ENCODE measurements around the gene PTPRK. TPM values are rescaled to one million over a fixed set of nuclear protein-coding genes. Genes with fewer than 3 reads are reported as not detected.

Gene PTPRK
- total RNA-seq, 4 donors from 2014 or later: 20.0 to 64.2 (median 36.6) TPM

DNA sequence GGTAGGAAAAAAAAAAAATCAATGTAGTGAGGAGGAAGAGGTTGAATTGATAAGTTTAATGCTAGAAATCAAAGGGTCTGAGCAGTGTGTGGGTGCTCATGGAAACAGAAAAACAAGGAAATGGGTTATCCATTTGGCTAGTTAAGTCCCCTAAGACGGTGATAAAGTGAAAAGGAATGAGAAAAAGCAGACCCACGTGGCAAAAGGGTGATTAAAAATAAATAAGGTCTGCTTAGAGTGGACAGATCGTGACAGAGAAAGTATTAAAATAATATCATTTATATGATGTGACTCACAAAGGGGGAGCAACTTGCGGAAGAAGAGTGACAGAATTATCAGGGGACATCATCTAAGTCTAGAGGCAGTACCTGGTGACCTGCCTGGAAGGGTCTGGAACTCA lies 367.8 kb downstream of the PTPRK start:
- Histone ChIP-seq H3K36me3 (no peaks in the 10 kb centered on the region), H3K4me1 (no peaks in the 10 kb centered on the region), H3K27me3 (no peaks in the 10 kb centered on the region), H3K27ac (no peak overlapping the region), H3K4me3 (no peak overlapping the region), H3K9me3 (no peaks in the 10 kb centered on the region)
- intact Hi-C loops (cut with DNase I; ENCODE audit: low total_unique reads): no loop called here
- DNase-seq: no peak
- TF ChIP-seq POLR2A (IDR thresholded peaks at IDR 0.05) (no peak), CTCF (IDR thresholded peaks at IDR 0.05) (no peak)

- H3K36me3 ChIP-seq: no peaks in the 10 kb centered on the region
- H3K27ac ChIP-seq: no peak overlapping the region
- H3K9me3 ChIP-seq: no peaks in the 10 kb centered on the region
- no peak for DNase-seq
- no peaks in the 10 kb centered on the region for H3K4me1 ChIP-seq
- TF ChIP-seq POLR2A (IDR thresholded peaks at IDR 0.05): no peak
- TF ChIP-seq CTCF (IDR thresholded peaks at IDR 0.05): no peak
- H3K27me3 ChIP-seq: no peaks in the 10 kb centered on the region
- intact Hi-C loops (cut with DNase I; ENCODE audit: low total_unique reads): no loop called here
- H3K4me3 ChIP-seq: no peak overlapping the region
Observed at GRCh38 chr6:128150376-128150775, 370.0 kb downstream of the PTPRK start.

DNA sequence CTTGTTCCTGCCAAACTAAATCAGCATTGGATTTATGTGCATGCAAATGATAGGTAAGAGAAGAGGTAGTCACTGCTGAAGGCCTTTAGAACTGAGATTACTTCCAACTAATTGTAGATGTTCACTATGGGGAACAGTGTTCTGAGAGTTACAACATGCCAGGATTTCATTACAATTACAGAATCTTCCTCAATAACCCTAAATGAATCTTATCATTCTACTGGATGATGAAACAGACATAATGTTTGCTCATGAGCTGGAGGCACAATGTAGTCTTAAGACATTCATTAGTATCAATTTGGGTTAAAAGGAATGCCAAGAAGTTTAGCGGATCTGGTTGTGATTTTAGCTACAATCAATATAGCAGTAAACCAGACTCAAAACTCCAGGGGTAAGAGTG lies 370.6 kb downstream of the PTPRK start:
- H3K36me3 ChIP-seq: no peaks in the 10 kb centered on the region
- no peak for TF ChIP-seq POLR2A (IDR thresholded peaks at IDR 0.05)
- no peak for TF ChIP-seq CTCF (IDR thresholded peaks at IDR 0.05)
- DNase-seq: no peak
- intact Hi-C loops (cut with DNase I; ENCODE audit: low total_unique reads): no loop called here
- no peaks in the 10 kb centered on the region for H3K27me3 ChIP-seq
- no peaks in the 10 kb centered on the region for H3K4me1 ChIP-seq
- no peaks in the 10 kb centered on the region for H3K9me3 ChIP-seq
- H3K27ac ChIP-seq: no peak overlapping the region
- H3K4me3 ChIP-seq: no peak overlapping the region

DNA sequence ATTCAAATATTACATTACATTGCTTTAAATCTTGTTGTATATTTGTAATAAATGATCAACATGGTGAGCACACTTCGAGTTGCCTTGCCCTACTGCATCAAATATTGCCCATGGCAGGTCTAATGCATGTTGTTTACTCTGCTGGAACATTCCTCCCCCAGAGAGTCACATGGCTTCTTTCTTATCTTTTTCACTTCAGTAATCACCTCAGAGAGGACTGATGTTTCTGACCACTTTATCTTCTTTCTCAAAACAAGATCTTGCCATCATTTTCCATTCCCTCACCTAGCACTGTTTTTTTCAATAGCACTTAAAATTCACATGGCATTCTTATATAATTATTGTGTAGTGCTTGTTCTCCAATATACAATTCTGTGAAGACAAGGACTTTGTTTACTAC lies 376.1 kb downstream of the PTPRK start:
- DNase-seq: no peak
- Histone ChIP-seq H3K36me3 (no peaks in the 10 kb centered on the region), H3K27ac (no peak overlapping the region), H3K4me3 (no peak overlapping the region), H3K9me3 (no peaks in the 10 kb centered on the region), H3K4me1 (no peaks in the 10 kb centered on the region), H3K27me3 (no peaks in the 10 kb centered on the region)
- intact Hi-C loops (cut with DNase I; ENCODE audit: low total_unique reads): no loop called here
- TF ChIP-seq POLR2A (IDR thresholded peaks at IDR 0.05): no peak
- TF ChIP-seq CTCF (IDR thresholded peaks at IDR 0.05): no peak

- no peaks in the 10 kb centered on the region for H3K36me3 ChIP-seq
- no peak overlapping the region for H3K27ac ChIP-seq
- H3K4me1 ChIP-seq: no peaks in the 10 kb centered on the region
- no peak overlapping the region for H3K4me3 ChIP-seq
- TF ChIP-seq CTCF (IDR thresholded peaks at IDR 0.05) (no peak), POLR2A (IDR thresholded peaks at IDR 0.05) (no peak)
- H3K27me3 ChIP-seq: no peaks in the 10 kb centered on the region
- intact Hi-C loops (cut with DNase I; ENCODE audit: low total_unique reads): no loop called here
- DNase-seq: no peak
- no peaks in the 10 kb centered on the region for H3K9me3 ChIP-seq
Observed at GRCh38 chr6:128141932-128142331, 378.5 kb downstream of the PTPRK start.
